ENCODE results near the gene TRAF3. TPM values are rescaled to one million over a fixed set of nuclear protein-coding genes. Genes with fewer than 3 reads are reported as not detected.

The TRAF3 gene
- total and polyA plus RNA-seq, 4 donors: 3.4 to 32.6 (median 11.5) TPM

- Histone ChIP-seq H3K36me3 (ENCODE audit: control insufficient read depth in 1 of 2, insufficient read depth in 2 of 2, low read length in 1 of 2) (no peaks in the 10 kb centered on the region), H3K27me3 (ENCODE audit: control insufficient read depth in 1 of 2, insufficient read depth in 2 of 2, low read length in 1 of 2) (no peaks in the 10 kb centered on the region), H3K9me3 (ENCODE audit: control insufficient read depth, low read length) (no peaks in the 10 kb centered on the region), H3K4me3 (ENCODE audit: low read length in 2 of 2) (no peak overlapping the region), H3K4me1 (ENCODE audit: control insufficient read depth in 1 of 2, insufficient read depth in 2 of 2, low read length in 2 of 2) (no peaks in the 10 kb centered on the region), H3K27ac (ENCODE audit: low read depth in 1 of 2, low read length in 2 of 2) (no peak overlapping the region)
- 43 to 47% methylated on average over 12 of the region's 12 CpGs for WGBS, 2 donors
- no peak for ATAC-seq (ENCODE audit: low FRiP score)
- peak; percentile 69 to 87 for DNase-seq
- intact Hi-C loops (cut with DNase I): loop anchor here (2.0 to 10.0 kb wide), 3 partner anchors 147 to 225 kb away; no protein-coding TSS in a partner anchor
These were observed 140.4 kb downstream of the TRAF3 start for GRCh38 chr14:102917469-102918211.

GRCh38 chr14:102918438-102918837 lies 141.2 kb downstream of the TRAF3 start:
- Histone ChIP-seq H3K4me1 (ENCODE audit: control insufficient read depth in 1 of 2, insufficient read depth in 2 of 2, low read length in 2 of 2) (no peaks in the 10 kb centered on the region), H3K27ac (ENCODE audit: low read depth in 1 of 2, low read length in 2 of 2) (no peak overlapping the region), H3K9me3 (ENCODE audit: control insufficient read depth, low read length) (no peaks in the 10 kb centered on the region), H3K4me3 (ENCODE audit: low read length in 2 of 2) (no peak overlapping the region), H3K27me3 (ENCODE audit: control insufficient read depth in 1 of 2, insufficient read depth in 2 of 2, low read length in 1 of 2) (no peaks in the 10 kb centered on the region), H3K36me3 (ENCODE audit: control insufficient read depth in 1 of 2, insufficient read depth in 2 of 2, low read length in 1 of 2) (no peaks in the 10 kb centered on the region)
- WGBS, 2 donors: 56 to 59% methylated on average over 2 of the region's 2 CpGs
- intact Hi-C loops (cut with DNase I): loop anchor here (2.0 to 10.0 kb wide), 2 partner anchors 224 to 226 kb away; no protein-coding TSS in a partner anchor
- DNase-seq (no peak), ATAC-seq (ENCODE audit: low FRiP score) (no peak)

GRCh38 chr14:102920273-102920997 lies 143.2 kb downstream of the TRAF3 start:
- Histone ChIP-seq H3K27me3 (ENCODE audit: control insufficient read depth in 1 of 2, insufficient read depth in 2 of 2, low read length in 1 of 2) (no peaks in the 10 kb centered on the region), H3K4me3 (ENCODE audit: low read length in 2 of 2) (no peak overlapping the region), H3K4me1 (ENCODE audit: control insufficient read depth in 1 of 2, insufficient read depth in 2 of 2, low read length in 2 of 2) (no peaks in the 10 kb centered on the region), H3K36me3 (ENCODE audit: control insufficient read depth in 1 of 2, insufficient read depth in 2 of 2, low read length in 1 of 2) (no peaks in the 10 kb centered on the region), H3K27ac (ENCODE audit: low read depth in 1 of 2, low read length in 2 of 2) (no peak overlapping the region), H3K9me3 (ENCODE audit: control insufficient read depth, low read length) (no peaks in the 10 kb centered on the region)
- ATAC-seq (ENCODE audit: low FRiP score) (no peak), DNase-seq (no peak)
- intact Hi-C loops (cut with DNase I): loop anchor here in 1 of 2 donors (10.0 kb wide), 1 partner anchor 396 kb away; no protein-coding TSS in a partner anchor
- 94 to 95% methylated on average over 5 of the region's 5 CpGs for WGBS, 2 donors

GRCh38 chr14:102920998-102921304 lies 143.7 kb downstream of the TRAF3 start:
- WGBS, 2 donors: 96 to 97% methylated on average over 1 of the region's 1 CpG
- no peaks in the 10 kb centered on the region for H3K27me3 ChIP-seq (ENCODE audit: control insufficient read depth in 1 of 2, insufficient read depth in 2 of 2, low read length in 1 of 2)
- H3K27ac ChIP-seq (ENCODE audit: low read depth in 1 of 2, low read length in 2 of 2): no peak overlapping the region
- H3K9me3 ChIP-seq (ENCODE audit: control insufficient read depth, low read length): no peaks in the 10 kb centered on the region
- no peaks in the 10 kb centered on the region for H3K36me3 ChIP-seq (ENCODE audit: control insufficient read depth in 1 of 2, insufficient read depth in 2 of 2, low read length in 1 of 2)
- no peak for ATAC-seq (ENCODE audit: low FRiP score)
- DNase-seq: no peak
- H3K4me3 ChIP-seq (ENCODE audit: low read length in 2 of 2): no peak overlapping the region
- no peaks in the 10 kb centered on the region for H3K4me1 ChIP-seq (ENCODE audit: control insufficient read depth in 1 of 2, insufficient read depth in 2 of 2, low read length in 2 of 2)
- intact Hi-C loops (cut with DNase I): loop anchor here in 1 of 2 donors (10.0 kb wide), 1 partner anchor 396 kb away; no protein-coding TSS in a partner anchor

GRCh38 chr14:102922490-102923200 lies 145.4 kb downstream of the TRAF3 start, which contains the start of gene AMN:
Gene AMN, plus strand, starts transcription at chr14:102922663. Its CDS starts 26 bp downstream, at chr14:102922689.
- Histone ChIP-seq H3K4me3 (ENCODE audit: low read length in 2 of 2) (no peak within 1 kb of the TSS), H3K9me3 (ENCODE audit: control insufficient read depth, low read length) (no peaks in the 10 kb centered on the region), H3K27me3 (ENCODE audit: control insufficient read depth in 1 of 2, insufficient read depth in 2 of 2, low read length in 1 of 2) (no peaks in the 10 kb centered on the region), H3K4me1 (ENCODE audit: control insufficient read depth in 1 of 2, insufficient read depth in 2 of 2, low read length in 2 of 2) (no peaks in the 10 kb centered on the region), H3K36me3 (ENCODE audit: control insufficient read depth in 1 of 2, insufficient read depth in 2 of 2, low read length in 1 of 2) (no peaks in the 10 kb centered on the region), H3K27ac (ENCODE audit: low read depth in 1 of 2, low read length in 2 of 2) (no peak within 1 kb of the TSS)
- 7% methylated on average over 44 to 56 of the region's 56 CpGs for WGBS, 2 donors
- intact Hi-C loops (cut with DNase I): loop anchor here in 1 of 2 donors (10.0 kb wide), 1 partner anchor 398 kb away; no protein-coding TSS in a partner anchor
- DNase-seq (peak in 1 of 2 donors; percentile 42), ATAC-seq (ENCODE audit: low FRiP score) (peak; percentile 33)

GRCh38 chr14:102923201-102923924 lies 146.1 kb downstream of the TRAF3 start:
- intact Hi-C loops (cut with DNase I): loop anchor here in 1 of 2 donors (10.0 kb wide), 1 partner anchor 399 kb away; no protein-coding TSS in a partner anchor
- H3K27ac ChIP-seq (ENCODE audit: low read depth in 1 of 2, low read length in 2 of 2): no peak overlapping the region
- no peaks in the 10 kb centered on the region for H3K36me3 ChIP-seq (ENCODE audit: control insufficient read depth in 1 of 2, insufficient read depth in 2 of 2, low read length in 1 of 2)
- H3K4me3 ChIP-seq (ENCODE audit: low read length in 2 of 2): no peak overlapping the region
- DNase-seq (peak in 1 of 2 donors; percentile 32), ATAC-seq (ENCODE audit: low FRiP score) (peak; percentile 23)
- no peaks in the 10 kb centered on the region for H3K9me3 ChIP-seq (ENCODE audit: control insufficient read depth, low read length)
- no peaks in the 10 kb centered on the region for H3K4me1 ChIP-seq (ENCODE audit: control insufficient read depth in 1 of 2, insufficient read depth in 2 of 2, low read length in 2 of 2)
- 5 to 7% methylated on average over 53 of the region's 53 CpGs for WGBS, 2 donors
- H3K27me3 ChIP-seq (ENCODE audit: control insufficient read depth in 1 of 2, insufficient read depth in 2 of 2, low read length in 1 of 2): no peaks in the 10 kb centered on the region

GRCh38 chr14:102923925-102924486 lies 146.8 kb downstream of the TRAF3 start:
- Histone ChIP-seq H3K27me3 (ENCODE audit: control insufficient read depth in 1 of 2, insufficient read depth in 2 of 2, low read length in 1 of 2) (no peaks in the 10 kb centered on the region), H3K36me3 (ENCODE audit: control insufficient read depth in 1 of 2, insufficient read depth in 2 of 2, low read length in 1 of 2) (no peaks in the 10 kb centered on the region), H3K4me3 (ENCODE audit: low read length in 2 of 2) (no peak overlapping the region), H3K4me1 (ENCODE audit: control insufficient read depth in 1 of 2, insufficient read depth in 2 of 2, low read length in 2 of 2) (no peaks in the 10 kb centered on the region), H3K27ac (ENCODE audit: low read depth in 1 of 2, low read length in 2 of 2) (no peak overlapping the region), H3K9me3 (ENCODE audit: control insufficient read depth, low read length) (no peaks in the 10 kb centered on the region)
- intact Hi-C loops (cut with DNase I): loop anchor here in 1 of 2 donors (10.0 kb wide), 1 partner anchor 399 kb away; no protein-coding TSS in a partner anchor
- ATAC-seq (ENCODE audit: low FRiP score) (no peak), DNase-seq (peak in 1 of 2 donors; percentile 30)
- WGBS, 2 donors: 48 to 51% methylated on average over 11 of the region's 11 CpGs

Data from aorta (tissue), 5 donors.